GM12873 (cell line): ENCODE data around the gene CTNNB1.

Experiments
- TF ChIP-seq, protein P1 (sequence below): IDR thresholded peaks from 2 replicates; pipeline ENCODE4 v1.5.1; 2012; ENCODE audit warnings: low read depth, mild to moderate bottlenecking, moderate library complexity, low read length, control low read depth; ENCODE audit not compliant: insufficient read depth; ENCODE audit errors: missing control alignments

Gene CTNNB1

DNA sequence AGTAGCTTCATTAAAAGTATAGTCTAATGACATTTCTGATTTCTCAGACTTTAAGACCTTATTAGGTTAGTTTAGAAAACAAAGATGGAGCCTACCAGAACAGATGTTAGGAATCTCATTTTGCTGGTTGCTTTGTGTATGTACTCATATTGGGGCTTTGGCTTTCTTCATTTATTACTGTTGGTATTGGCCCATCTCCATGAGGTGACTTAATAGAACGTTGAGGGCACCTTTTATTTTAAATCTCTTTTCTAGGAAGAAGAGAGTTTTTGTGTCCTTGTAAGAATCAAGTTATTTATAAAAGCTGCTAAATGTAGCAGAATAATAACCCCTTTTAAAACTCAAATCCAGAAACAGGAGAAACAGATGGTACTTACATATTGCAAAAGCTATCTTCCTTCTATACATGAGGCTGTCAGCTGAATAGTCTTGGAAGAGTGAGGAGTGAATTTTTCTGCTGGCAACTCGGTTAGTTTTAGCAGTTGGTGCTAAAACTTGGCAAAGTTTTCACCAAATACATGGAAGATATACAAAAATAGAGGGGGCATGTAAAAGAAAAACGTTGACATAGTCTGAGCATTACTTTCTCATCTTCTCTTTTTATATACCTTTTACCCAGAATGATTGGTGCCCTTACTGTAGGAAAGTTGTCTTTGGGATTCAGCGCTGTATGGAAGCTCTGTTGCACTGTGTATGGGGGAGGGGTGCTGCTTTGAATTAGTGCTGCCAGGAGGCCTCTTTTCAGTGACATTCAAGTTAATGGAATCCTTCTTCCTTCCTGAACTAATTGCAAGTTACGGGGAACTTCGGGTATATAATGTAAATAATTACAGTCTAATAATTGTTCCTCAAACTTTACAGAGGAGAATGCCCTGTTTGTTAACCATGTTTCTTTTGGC is 35.8 kb downstream of the CTNNB1 start:
- TF ChIP-seq, protein P1, sequence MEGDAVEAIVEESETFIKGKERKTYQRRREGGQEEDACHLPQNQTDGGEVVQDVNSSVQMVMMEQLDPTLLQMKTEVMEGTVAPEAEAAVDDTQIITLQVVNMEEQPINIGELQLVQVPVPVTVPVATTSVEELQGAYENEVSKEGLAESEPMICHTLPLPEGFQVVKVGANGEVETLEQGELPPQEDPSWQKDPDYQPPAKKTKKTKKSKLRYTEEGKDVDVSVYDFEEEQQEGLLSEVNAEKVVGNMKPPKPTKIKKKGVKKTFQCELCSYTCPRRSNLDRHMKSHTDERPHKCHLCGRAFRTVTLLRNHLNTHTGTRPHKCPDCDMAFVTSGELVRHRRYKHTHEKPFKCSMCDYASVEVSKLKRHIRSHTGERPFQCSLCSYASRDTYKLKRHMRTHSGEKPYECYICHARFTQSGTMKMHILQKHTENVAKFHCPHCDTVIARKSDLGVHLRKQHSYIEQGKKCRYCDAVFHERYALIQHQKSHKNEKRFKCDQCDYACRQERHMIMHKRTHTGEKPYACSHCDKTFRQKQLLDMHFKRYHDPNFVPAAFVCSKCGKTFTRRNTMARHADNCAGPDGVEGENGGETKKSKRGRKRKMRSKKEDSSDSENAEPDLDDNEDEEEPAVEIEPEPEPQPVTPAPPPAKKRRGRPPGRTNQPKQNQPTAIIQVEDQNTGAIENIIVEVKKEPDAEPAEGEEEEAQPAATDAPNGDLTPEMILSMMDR: no peak

DNA sequence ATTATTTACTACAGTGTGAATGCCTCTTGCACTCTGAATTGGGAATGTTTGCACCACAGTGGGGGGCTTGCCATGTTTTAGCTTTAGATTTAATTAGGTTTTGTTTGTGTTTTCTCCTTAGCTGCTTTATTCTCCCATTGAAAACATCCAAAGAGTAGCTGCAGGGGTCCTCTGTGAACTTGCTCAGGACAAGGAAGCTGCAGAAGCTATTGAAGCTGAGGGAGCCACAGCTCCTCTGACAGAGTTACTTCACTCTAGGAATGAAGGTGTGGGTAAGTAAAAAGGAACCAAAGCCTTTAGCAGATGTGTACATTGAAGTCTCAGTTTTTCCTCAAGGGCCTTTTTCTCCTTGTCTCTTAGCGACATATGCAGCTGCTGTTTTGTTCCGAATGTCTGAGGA is 36.9 kb downstream of the CTNNB1 start:
- TF ChIP-seq, protein P1: no peak

DNA sequence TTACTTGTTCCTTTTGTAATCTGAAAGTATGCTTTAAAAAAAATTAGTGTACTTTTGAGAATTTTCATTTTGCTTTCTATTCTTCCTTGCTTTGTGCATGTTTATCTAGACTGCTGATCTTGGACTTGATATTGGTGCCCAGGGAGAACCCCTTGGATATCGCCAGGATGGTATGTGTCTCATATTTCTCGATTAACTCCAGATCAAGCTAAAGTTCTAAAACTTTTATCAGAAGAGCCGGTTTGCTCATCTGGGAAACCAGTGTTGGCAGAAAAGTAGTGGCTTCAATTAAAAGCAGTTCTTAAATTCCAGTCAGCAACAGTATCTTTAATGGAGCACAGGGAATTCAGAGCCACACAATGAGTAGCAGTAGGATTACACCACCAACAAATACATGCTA is 38.6 kb downstream of the CTNNB1 start:
- TF ChIP-seq, protein P1: no peak

DNA sequence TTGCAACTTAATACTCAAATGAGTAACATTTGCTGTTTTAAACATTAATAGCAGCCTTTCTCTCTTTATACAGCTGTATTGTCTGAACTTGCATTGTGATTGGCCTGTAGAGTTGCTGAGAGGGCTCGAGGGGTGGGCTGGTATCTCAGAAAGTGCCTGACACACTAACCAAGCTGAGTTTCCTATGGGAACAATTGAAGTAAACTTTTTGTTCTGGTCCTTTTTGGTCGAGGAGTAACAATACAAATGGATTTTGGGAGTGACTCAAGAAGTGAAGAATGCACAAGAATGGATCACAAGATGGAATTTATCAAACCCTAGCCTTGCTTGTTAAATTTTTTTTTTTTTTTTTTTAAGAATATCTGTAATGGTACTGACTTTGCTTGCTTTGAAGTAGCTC is 40.3 kb downstream of the CTNNB1 start:
- TF ChIP-seq, protein P1: no peak

DNA sequence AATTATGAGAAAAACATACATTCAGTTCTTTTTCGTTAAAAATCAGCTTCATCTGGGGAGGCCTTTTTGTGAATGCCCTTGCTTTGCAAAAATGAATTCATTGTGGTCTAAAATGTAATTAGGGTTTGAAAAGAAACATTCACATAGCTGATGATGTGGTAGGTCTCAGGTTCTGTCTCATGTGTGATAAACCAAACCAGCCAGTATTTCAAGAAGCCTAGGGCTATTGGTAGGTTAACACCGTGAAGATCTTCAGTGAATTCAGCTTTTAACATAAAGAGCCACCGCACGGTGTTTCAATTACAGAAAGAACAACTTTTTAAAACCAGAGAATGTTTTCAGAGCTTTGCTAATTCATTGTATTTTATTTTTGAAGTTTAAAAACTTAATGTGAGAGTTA is 41.9 kb downstream of the CTNNB1 start:
- TF ChIP-seq, protein P1: no peak

DNA sequence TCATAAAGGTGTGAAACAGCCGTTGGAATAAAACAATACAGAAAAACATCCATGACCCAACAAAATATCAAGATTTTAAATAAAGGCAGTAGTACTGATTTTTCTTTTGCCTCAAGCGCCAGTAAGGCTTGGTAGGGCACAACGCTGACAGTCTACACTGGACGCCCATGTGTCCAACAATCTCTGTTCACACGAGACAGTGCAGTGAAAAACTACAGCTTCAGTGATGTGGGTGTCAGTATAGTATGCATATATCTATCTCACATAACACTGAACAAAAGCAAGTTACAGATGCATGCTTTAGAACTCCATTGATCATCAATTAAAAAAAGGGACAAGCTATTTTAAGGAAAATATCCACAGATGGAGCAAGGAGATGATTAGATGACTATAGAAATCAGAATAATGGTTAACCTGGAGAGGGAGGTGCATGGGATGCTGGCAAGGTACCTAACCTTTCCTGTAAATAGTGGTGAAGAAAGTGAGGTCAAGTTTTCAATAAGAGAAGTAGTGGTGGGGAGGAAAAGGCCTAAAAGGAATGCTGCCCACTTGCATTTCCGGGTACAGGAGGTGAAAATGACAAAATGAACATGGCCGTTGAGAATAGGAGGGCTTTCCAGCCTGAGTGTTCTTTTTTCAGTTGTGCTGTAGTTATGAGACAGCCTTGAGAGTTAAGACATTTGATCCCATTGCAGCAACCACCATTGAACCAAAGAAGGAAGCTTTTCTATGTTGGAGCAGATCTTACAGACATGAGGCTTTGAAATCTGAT is 42.7 kb downstream of the CTNNB1 start:
- TF ChIP-seq, protein P1: no peak

DNA sequence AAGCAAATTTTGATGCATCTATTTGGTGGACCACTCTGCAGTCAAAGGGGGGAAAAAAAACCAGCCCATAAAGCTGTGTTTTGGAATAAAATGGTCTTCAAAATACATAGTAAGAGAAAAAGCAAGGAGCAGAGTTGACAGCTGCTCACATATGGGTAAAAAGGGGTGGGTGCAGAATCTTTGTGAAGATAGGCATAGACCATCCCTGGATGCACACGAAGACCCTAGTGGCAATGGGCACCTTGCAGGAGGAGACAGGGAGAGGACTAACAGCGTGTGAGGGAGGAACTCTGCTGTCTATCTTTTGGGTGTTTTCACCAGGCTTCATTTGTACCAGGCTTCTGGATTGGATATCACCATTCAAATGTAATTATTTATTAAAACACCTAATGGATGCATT is 43.9 kb downstream of the CTNNB1 start:
- TF ChIP-seq, protein P1: no peak
